GM12878 (cell line): ENCODE results near the gene SLC2A4. TPM values are rescaled to one million over a fixed set of nuclear protein-coding genes. Genes with fewer than 3 reads are reported as not detected.

Experiments used
- ASH2L ChIP-seq: fragments of 300-600, 200-600 bp; sonication (generic); IDR thresholded peaks from 2 replicates; pipeline ENCODE4 v1.6.1; 2017; ENCODE audit warnings: low read depth, mild to moderate bottlenecking, borderline replicate concordance
- CBX3 ChIP-seq: fragments of 200-600 bp; sonication (generic); IDR thresholded peaks from 2 replicates; pipeline ENCODE4 v1.6.1; 2016; ENCODE audit warnings: low read depth, borderline replicate concordance
- CHD2 ChIP-seq: IDR thresholded peaks from 2 replicates; pipeline ENCODE4 v1.6.1; 2011; ENCODE audit warnings: low read depth, low read length, improper control_type of control experiment, borderline replicate concordance
- CREB1 ChIP-seq: IDR thresholded peaks from 2 replicates; pipeline ENCODE4 v1.6.1; 2012; ENCODE audit warnings: low read depth, mild to moderate bottlenecking, inconsistent platforms
- ESRRA ChIP-seq: IDR thresholded peaks from 2 replicates; pipeline ENCODE4 v1.6.1; 2012; ENCODE audit warnings: mild to moderate bottlenecking, low read length, improper control_type of control experiment
- HDAC6 ChIP-seq: fragments of 200-600 bp; sonication (generic); IDR thresholded peaks from one replicate; pipeline ENCODE4 v1.8.0; 2017; ENCODE audit warnings: antibody characterized with exemption; ENCODE audit not compliant: unreplicated experiment
- NFXL1 ChIP-seq: fragments of 450-650 bp; IDR thresholded peaks from 2 replicates; pipeline ENCODE4 v1.6.1; 2017; ENCODE audit warnings: antibody characterized with exemption, mild to moderate bottlenecking, borderline replicate concordance
- SMAD5 ChIP-seq: IDR thresholded peaks from 2 replicates; pipeline ENCODE4 v1.6.1; 2016; ENCODE audit warnings: antibody characterized with exemption, low read depth
- SPI1 ChIP-seq: IDR thresholded peaks from 2 replicates; pipeline ENCODE4 v1.6.1; 2011; ENCODE audit warnings: low read depth, mild to moderate bottlenecking, low read length, moderate library complexity, borderline replicate concordance; ENCODE audit not compliant: insufficient read depth
- SRF ChIP-seq, 2 experiments: IDR thresholded peaks; 2 replicates each; pipeline ENCODE4 v1.6.1; 2011; ENCODE audit warnings: low read depth in 2 of 2, low read length in 2 of 2, mild to moderate bottlenecking in 1 of 2, moderate library complexity in 1 of 2
- TAF1 ChIP-seq: IDR thresholded peaks from 2 replicates; pipeline ENCODE4 v1.6.1; 2011; ENCODE audit warnings: mild to moderate bottlenecking, low read depth, low read length, borderline replicate concordance
- TCF12 ChIP-seq: IDR thresholded peaks from 2 replicates; pipeline ENCODE4 v1.6.1; 2011; ENCODE audit warnings: low read depth, mild to moderate bottlenecking, low read length
- TCF7 ChIP-seq: IDR thresholded peaks from 2 replicates; pipeline ENCODE4 v1.6.1; 2014; ENCODE audit warnings: antibody characterized with exemption, borderline replicate concordance
- ZNF207 ChIP-seq: fragments of 450-650 bp; IDR thresholded peaks from 2 replicates; pipeline ENCODE4 v1.6.1; 2014; ENCODE audit warnings: antibody characterized with exemption, mild to moderate bottlenecking, borderline replicate concordance
- polyA plus RNA-seq, 11 experiments: library from polyadenylated mRNA; depleted of rRNA in 4 of 11; unstranded in 6 of 11; stranded (reverse) in 5 of 11; fragments of >200 nt; fragmentation: Nextera tagmentation in 4 of 11; fragmentation: Illumina TruSeq in 1 of 11; extraction: Ambion mirVana in 4 of 11; extraction: Trizol in 1 of 11; gene quantifications; 1 replicate in 1 of 11; 2 replicates in 10 of 11; pipeline versions ENCODE4 v1.2.1 to v1.2.3, GENCODE V29; 2011 to 2016; ENCODE audit warnings: inconsistent platforms in 2 of 11, missing spikeins in 2 of 11, low read depth in 1 of 11
- total RNA-seq, 4 experiments: library from RNA; depleted of rRNA in 3 of 4; stranded (reverse); fragments of >200 nt in 3 of 4; fragmentation: Illumina TruSeq in 1 of 4; extraction: Trizol in 1 of 4; gene quantifications; 2 replicates each; pipeline versions ENCODE4 v1.2.1 to v1.2.3, GENCODE V29; 2013 to 2021
- TF ChIP-seq, protein P1 (sequence below): fragments of 450-650 bp; formaldehyde crosslinking; IDR thresholded peaks from 2 replicates; pipeline ENCODE4 v1.5.0; 2022; ENCODE audit warnings: mild to moderate bottlenecking, missing genetic modification characterization
- TF ChIP-seq, protein P2 (sequence below): fragments of 150-350 bp; IDR thresholded peaks from 2 replicates; pipeline ENCODE4 v1.6.1; 2014; ENCODE audit warnings: mild to moderate bottlenecking, low read depth, low read length
- TF ChIP-seq, protein P3 (sequence below): fragments of 450-650 bp; IDR thresholded peaks from 2 replicates; pipeline ENCODE4 v1.6.1; 2016; ENCODE audit warnings: mild to moderate bottlenecking, moderate library complexity, borderline replicate concordance
- TF ChIP-seq, protein P4 (sequence below): fragments of 450-650 bp; IDR thresholded peaks from 2 replicates; pipeline ENCODE4 v1.6.1; 2017; ENCODE audit warnings: mild to moderate bottlenecking, low read depth, inconsistent platforms; ENCODE audit not compliant: poor library complexity, severe bottlenecking

Gene SLC2A4
- total and polyA plus RNA-seq, 10 of the 15 experiments (the other 5 are each of a cell fraction or from before 2014, with no cell fraction given) = 0.03 to 0.23 (median 0.04) TPM; not detected in 4

DNA sequence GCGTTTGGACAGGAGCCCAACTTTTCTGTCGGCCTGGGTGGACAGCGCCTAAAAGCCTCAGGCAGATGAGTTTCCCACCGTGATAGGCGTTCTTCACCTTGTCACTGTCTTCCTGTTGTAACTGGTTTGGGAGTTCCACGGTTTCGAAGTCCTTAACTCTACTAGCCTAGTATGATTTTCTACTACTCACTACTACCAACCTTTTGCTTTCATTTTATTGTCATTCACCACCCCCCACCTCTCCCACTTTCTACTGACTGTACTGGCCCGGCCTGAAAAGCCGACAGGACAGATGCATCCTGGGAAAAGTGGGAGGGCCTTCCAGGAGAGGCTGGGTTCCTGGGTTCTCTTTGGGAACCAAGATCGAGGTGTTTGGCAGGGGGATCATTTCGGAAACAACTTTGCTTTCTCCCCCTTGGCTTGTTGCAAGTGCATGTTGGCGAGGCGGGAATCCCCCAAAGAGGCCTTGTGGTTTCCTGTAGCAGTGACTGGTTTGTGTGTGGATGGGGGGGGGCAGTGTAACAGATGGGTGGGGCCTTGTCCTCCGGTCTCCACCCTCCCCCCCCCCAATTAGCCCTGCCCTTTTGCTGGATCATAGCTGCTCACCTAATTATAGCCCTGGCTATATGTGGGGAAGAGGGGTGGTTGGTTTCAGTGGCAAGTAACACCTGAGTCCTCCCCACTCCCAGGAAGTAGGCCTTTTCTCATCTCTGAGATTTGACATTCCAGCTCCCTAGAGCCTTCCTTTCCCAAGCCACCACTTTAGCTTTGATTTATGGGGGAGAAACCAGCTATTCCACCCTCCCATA, 27.3 kb downstream of the SLC2A4 start (continued):
- TF ChIP-seq TCF12 (peak; percentile 14; the same call in 1 of the 2 replicates), SMAD5 (peak; percentile 31), SRF (IDR thresholded peaks at IDR 0.05; ENCODE audit: low read depth in 2 of 2, low read length in 2 of 2) (no peak), NFXL1 (no peak), HDAC6 (no peak), CHD2 (no peak), ESRRA (no peak), TAF1 (peak; percentile 64), CBX3 (no peak), SPI1 (no peak), CREB1 (peak; percentile 75; the same call in 1 of the 2 replicates), TCF7 (no peak), ASH2L (no peak), ZNF207 (no peak)
- TF ChIP-seq, protein P1, sequence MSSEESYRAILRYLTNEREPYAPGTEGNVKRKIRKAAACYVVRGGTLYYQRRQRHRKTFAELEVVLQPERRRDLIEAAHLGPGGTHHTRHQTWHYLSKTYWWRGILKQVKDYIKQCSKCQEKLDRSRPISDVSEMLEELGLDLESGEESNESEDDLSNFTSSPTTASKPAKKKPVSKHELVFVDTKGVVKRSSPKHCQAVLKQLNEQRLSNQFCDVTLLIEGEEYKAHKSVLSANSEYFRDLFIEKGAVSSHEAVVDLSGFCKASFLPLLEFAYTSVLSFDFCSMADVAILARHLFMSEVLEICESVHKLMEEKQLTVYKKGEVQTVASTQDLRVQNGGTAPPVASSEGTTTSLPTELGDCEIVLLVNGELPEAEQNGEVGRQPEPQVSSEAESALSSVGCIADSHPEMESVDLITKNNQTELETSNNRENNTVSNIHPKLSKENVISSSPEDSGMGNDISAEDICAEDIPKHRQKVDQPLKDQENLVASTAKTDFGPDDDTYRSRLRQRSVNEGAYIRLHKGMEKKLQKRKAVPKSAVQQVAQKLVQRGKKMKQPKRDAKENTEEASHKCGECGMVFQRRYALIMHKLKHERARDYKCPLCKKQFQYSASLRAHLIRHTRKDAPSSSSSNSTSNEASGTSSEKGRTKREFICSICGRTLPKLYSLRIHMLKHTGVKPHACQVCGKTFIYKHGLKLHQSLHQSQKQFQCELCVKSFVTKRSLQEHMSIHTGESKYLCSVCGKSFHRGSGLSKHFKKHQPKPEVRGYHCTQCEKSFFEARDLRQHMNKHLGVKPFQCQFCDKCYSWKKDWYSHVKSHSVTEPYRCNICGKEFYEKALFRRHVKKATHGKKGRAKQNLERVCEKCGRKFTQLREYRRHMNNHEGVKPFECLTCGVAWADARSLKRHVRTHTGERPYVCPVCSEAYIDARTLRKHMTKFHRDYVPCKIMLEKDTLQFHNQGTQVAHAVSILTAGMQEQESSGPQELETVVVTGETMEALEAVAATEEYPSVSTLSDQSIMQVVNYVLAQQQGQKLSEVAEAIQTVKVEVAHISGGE (CRISPR knock-in tag) = no peak
- TF ChIP-seq, protein P2, sequence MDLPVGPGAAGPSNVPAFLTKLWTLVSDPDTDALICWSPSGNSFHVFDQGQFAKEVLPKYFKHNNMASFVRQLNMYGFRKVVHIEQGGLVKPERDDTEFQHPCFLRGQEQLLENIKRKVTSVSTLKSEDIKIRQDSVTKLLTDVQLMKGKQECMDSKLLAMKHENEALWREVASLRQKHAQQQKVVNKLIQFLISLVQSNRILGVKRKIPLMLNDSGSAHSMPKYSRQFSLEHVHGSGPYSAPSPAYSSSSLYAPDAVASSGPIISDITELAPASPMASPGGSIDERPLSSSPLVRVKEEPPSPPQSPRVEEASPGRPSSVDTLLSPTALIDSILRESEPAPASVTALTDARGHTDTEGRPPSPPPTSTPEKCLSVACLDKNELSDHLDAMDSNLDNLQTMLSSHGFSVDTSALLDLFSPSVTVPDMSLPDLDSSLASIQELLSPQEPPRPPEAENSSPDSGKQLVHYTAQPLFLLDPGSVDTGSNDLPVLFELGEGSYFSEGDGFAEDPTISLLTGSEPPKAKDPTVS = no peak
- TF ChIP-seq, protein P3, sequence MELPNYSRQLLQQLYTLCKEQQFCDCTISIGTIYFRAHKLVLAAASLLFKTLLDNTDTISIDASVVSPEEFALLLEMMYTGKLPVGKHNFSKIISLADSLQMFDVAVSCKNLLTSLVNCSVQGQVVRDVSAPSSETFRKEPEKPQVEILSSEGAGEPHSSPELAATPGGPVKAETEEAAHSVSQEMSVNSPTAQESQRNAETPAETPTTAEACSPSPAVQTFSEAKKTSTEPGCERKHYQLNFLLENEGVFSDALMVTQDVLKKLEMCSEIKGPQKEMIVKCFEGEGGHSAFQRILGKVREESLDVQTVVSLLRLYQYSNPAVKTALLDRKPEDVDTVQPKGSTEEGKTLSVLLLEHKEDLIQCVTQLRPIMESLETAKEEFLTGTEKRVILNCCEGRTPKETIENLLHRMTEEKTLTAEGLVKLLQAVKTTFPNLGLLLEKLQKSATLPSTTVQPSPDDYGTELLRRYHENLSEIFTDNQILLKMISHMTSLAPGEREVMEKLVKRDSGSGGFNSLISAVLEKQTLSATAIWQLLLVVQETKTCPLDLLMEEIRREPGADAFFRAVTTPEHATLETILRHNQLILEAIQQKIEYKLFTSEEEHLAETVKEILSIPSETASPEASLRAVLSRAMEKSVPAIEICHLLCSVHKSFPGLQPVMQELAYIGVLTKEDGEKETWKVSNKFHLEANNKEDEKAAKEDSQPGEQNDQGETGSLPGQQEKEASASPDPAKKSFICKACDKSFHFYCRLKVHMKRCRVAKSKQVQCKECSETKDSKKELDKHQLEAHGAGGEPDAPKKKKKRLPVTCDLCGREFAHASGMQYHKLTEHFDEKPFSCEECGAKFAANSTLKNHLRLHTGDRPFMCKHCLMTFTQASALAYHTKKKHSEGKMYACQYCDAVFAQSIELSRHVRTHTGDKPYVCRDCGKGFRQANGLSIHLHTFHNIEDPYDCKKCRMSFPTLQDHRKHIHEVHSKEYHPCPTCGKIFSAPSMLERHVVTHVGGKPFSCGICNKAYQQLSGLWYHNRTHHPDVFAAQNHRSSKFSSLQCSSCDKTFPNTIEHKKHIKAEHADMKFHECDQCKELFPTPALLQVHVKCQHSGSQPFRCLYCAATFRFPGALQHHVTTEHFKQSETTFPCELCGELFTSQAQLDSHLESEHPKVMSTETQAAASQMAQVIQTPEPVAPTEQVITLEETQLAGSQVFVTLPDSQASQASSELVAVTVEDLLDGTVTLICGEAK = no peak; the same call in 1 of the 2 replicates
- TF ChIP-seq, protein P4, sequence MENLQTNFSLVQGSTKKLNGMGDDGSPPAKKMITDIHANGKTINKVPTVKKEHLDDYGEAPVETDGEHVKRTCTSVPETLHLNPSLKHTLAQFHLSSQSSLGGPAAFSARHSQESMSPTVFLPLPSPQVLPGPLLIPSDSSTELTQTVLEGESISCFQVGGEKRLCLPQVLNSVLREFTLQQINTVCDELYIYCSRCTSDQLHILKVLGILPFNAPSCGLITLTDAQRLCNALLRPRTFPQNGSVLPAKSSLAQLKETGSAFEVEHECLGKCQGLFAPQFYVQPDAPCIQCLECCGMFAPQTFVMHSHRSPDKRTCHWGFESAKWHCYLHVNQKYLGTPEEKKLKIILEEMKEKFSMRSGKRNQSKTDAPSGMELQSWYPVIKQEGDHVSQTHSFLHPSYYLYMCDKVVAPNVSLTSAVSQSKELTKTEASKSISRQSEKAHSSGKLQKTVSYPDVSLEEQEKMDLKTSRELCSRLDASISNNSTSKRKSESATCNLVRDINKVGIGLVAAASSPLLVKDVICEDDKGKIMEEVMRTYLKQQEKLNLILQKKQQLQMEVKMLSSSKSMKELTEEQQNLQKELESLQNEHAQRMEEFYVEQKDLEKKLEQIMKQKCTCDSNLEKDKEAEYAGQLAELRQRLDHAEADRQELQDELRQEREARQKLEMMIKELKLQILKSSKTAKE = no peak
